Stimulated activated CD4-positive, alpha-beta T cell treated with anti-CD3 and anti-CD28 coated beads, TNF-alpha, amount 100 ng/mL, for 24 hours (primary cell): ENCODE results near the gene C15orf39.
"Not testable (repeated sequence)": the region's sequence is repeated elsewhere in the genome, so short reads cannot be mapped to it uniquely, and the experiment has no call there.

ENCODE experiments used
- DNase-seq, 3 experiments: peaks; one replicate each; pipeline ENCODE4 v3.0.0-alpha.2; 2020; ENCODE audit warnings: low read depth in 3 of 3

Gene C15orf39

DNA sequence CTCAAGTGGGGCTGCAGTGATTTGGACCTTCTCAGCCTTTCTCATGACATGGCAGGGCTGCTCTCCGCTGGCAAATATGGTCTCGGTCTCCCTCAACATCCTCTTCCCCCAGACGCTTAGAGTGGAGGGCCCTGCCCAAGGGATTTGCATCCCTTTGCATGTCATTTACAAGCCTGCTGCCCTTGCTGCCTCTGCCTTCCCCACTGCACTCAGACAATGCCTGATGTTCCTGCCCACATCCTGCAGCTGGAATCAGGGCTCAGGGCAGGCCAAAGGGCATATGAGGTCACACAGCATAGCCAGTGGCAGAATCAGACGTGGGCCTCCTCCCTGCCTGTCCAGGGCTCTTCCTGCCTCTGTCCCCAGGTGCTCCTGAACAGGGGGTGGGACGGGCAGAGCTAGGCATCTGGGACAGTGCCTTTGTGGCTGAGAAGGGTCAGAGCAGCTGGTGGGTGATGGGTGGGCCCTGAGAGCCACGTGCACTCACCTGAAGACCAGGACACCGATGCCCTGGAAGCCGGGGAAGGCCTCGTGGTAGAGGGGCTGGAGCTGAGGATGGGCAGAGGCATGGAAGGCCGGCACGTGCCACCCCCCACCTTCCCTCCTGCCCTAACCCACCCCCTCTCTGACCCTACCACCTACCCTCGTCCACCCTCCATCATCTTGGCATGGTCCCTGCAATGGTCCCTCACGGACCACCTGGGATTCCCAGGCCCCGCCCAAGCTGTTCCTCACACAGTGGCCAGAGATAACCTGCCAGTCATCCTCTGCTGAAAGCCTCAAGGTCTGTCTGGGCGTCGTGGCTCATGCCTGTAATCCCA lies 29.1 kb downstream of the C15orf39 start:
- DNase-seq: no peak

DNA sequence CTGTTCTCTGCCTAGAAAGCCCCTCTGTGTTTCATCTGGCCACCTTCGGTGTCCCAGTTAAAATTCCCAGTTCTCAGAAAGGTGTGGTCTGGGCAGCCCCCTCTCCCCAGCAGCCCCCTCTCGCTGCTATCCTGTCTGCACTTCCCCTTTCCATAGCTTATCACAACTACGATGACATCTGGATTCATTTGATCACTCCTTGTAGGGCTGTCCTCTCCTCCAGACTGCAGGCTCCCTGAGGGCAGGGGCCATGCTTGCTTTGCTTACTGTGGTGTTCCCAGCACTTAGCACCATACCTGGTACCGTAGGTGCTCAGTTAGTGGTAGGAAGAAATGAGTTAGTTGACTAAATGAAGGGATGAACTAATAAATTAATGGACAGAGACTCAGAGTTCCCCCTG lies 30.2 kb downstream of the C15orf39 start:
- DNase-seq: no peak

DNA sequence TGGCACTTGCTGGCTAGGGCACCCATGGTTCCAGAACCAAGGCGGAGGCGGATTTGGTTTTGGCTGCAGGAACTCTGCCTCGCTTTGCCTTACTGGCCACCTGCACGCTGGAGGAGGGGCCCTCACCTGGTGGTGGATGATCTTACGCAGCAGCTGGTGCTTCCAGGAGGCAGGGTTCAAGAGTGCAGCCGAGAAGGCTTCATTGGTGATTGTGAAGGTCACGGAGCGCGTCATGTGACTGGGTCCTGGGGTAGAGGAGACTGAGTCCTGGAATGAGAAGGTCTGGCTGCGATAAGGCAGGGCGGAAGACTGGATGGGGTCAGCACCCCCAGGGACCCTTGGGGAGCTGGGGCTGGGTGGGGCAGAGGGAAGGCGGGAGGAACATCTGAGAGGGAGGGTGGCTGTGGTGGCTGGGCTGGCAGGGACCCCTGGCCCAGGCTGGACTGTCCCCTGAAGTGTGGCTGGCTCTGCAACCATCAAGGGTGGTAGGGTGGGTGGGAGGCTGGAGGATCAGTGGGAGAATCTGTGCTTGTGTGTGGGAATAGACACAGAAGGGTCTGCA lies 30.7 kb downstream of the C15orf39 start:
- no peak for DNase-seq

DNA sequence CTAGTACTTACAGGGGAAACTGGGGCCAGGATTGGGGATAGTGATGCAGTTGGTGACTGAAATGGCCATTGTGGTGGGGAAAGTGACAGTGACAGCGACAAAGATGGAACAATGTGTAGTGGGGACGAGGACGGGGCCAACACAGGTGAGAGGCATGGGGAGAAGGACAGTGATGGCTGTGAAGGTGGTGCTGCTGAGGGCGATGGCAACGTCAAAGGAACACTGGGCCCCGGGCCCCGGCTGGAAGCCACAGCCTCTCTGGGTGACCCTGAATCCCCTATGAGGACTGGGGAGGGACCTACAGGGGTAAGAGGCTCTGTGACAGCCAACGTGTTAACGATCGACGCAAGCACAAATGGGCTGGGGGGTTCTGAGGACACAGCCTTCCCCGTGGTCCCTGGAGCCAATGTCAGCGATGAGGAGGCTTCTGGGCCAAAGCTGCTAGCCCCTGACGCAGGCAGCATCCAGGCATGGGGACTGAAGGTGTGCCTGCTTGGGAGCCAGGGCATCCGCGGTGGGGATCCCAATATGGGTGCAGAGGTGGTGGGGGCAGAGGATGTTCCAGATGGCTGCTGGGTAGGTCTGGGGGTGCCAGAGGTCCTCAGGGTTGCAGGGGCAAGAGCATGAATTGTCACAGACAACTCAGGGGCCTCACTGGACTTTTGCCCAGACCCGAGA lies 31.3 kb downstream of the C15orf39 start:
- DNase-seq: no peak

DNA sequence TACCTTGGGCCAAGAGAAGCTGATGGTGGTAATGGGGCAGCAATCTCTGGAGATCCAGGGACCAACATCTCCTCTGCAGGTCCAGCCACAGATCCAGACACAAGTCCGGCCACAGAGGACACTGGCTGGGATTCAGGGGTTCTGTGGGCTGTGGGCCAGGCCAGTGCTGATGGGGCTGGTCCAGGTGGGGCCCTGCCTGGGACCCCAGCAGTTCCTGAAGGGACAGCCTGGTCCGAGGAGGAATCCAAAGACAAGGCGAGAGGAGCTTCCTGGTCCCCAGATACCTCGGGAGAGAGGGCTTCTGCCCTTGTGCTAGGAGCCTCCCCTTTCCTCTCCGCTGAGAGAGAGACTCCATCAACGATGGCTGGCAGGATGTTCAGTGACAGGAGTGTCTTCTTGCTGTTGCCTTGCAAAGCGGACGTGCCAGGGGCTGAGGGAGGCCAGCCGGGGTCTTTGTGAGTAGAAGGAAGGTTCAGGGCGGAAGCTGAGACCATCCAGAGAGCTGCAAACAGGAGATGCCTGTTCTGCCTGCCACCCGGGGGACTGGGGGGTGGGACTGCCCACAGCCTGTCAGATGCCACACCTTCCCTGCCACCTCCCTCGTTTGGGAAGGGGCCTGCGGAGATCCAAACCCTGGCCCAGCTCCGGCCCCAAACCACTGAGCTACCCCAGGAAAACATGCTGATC lies 32.0 kb downstream of the C15orf39 start:
- DNase-seq: no peak

DNA sequence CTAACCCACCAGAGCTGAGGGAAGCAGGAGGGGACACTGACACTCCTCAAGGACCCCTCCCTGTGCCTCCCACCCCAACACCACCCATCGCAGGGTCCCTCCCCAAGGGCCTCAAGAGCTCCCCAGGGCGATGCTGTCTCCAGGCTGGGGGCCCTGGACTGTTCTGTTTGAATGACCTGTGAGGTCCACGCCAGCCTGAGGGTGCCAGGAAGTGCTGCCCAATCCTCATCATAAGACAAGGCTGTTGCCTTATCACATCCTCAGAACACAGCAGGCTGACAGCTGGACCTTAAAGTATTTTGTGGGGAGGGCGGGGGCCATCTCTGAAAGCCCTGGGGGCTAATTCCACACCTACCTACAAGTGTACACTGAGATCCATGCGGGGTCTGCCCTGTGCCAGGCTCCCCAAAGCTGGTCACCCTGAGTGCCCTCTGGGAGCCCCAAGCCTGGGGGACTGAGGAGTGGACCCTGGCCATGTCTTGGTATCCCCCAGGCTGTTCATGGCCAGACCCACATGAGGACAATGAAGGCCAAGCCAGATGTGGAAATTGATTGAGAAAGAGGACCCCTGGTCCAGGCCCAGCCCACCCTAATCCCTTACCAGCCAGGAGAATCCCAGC lies 32.6 kb downstream of the C15orf39 start:
- DNase-seq: no peak

DNA sequence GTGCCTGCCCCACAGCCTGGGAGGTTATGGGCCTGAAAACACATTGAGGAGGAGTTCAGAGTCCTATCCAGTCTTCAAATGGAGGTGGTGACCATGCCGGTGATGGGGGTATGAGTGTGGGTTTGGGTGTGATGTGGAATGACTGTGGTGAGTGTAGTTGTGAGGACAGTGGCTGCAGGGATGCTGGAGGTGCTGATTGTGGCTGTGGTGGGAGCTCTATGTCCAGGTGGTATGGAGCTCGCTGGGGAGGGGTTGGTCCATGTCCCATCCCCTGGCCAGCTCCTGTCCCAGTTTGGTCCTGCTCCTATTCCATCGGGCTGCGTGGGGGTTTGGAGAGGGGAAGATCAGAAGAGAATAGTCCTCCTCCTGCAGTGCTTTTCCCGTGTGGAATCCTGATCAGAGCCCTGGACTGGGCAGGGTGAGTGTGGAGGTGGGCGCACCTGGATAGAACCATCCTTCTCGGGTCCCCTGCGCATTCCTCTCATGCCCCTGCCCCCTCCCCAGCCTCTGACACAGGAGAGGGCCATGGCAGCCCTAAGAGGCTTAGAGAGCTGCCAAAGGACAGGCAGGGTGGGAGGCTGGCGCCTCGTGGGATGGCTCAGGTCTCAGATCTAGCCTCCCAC lies 33.5 kb downstream of the C15orf39 start:
- DNase-seq: no peak

DNA sequence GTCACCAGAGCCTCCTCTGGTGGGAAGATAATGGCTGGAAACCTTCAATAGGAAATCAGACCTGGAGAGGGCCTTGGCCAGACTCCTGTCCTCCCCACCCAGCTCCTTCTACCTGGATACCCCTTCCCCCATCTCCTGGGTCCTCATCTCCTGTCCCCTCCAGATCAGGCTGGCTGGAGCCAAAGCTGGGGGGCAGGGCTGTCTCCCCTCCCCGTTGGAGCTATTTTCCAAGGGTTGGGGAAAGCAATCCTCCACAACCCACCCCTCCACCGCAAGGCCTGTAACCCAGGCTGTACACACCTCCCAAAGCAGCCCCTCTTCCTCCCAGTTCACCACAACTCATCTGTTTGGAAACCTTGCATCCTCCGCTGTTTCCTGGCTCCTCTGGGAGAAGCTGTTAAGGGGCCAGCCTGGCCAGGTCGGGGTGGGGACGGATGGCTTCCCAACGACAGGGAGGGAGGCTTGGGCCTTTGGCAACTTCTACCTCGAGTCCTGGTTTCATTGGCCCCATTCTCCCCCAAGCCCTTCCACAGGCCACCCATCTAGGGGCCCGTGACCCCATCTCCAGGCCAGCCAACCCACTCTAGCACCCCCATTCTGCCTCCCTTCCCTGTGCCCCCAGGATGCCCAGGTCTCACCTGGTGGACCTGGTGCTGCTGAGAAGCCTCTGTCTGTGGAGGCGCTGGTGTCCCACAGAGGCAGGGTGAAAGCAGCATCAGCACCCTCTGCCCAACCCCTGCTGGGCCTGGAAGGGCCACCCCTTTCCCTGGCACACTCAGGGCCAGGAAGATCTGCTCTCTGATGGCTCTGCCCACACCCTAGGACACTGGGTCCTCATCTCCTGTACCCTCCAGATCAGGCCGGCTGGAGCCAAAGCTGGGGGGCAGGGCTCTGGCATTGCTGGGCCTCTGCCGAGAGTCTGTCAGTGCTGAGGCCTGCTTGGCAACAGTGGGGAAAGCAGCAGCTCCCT lies 34.4 kb downstream of the C15orf39 start:
- DNase-seq: no peak

DNA sequence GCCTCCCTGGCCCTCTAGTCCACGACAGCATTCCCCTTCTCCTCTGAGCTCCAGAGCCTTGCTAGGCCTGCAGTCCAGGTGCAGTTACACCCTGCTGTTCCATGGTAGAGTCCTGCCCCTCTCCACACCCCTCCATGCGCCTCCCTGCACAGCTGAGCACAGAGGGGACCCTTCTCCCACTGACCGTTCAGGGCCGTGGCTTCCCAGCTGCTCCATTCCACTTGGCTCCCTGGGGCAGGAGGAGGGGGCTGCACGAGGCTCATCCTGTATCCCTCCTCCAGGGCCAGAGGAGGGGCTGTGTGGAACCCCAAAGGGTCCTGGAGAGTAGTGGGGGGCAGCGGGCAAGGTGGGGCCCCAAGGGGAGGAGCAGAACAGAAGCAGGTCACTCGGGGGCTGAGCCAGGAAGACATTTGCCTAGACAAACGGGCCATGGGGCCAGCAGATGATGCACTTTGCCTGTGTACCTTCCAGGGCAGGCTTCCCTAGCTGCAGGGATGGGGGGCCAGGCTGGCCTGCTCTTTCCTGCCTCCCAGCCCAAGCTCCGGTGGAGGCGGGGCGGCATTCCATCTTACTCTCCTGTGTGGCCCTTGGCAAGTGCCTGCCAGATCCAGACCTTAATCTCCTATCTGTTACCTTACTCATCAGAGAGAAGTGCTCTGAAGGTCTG lies 35.8 kb downstream of the C15orf39 start:
- DNase-seq: no peak

DNA sequence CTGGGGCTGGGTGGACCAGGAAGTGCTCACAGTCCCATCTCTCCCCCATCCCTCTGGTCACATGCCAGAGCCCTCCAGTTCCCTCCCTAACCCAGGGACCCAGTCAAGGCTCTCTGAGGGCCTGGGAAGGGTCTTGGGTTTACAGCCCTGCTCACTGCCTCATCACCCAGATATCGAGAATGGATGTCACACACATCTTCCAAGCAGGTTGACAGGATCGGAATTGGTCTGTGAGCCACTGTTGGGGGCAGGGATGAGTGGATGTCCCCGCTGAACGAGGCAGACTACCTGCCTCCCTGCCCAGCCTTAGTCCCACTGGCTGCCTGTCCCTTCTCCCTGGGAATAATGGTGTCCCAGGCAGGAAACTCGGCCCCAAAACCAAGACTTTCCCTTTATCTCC lies 36.5 kb downstream of the C15orf39 start:
- no peak for DNase-seq

DNA sequence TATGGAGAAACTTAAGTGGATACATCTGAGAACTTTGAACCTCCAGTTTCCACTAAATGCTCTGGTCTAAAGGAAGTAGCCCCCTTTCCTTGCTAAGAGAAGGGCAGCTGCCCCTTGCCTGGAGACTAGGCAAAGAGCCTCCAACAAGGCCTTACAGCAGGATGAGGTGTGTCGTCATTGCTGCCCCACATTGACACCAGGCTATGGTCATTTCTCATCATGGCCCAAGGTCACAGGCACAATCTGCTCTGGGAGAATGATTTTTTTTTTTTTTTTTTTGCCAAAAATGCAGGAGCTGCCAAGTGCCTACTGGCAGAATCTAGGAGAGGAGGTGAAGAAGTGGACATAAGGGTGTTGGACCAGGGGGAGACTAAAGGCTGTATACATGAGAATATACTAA lies 44.1 kb downstream of the C15orf39 start:
- not testable (repeated sequence) for DNase-seq

DNA sequence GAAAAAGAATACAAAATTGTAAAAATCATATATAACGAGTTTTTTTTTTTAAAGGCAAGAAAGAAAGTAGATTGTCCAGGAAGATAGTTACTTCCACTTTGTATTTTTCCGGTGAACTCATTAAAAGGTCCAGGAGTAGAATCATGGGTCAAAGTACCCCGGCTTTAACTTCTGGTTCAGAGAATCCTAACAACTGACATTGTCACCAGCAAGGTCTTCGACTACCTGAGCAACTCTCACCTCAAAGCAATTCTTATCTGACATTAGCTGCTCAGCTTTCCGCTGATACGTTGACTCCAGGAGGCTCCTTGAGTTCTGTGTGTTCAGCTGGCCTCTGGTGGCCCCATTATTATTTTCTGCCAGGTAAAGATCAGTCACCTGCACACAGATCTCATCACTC lies 47.3 kb downstream of the C15orf39 start:
- DNase-seq: not testable (repeated sequence)

DNA sequence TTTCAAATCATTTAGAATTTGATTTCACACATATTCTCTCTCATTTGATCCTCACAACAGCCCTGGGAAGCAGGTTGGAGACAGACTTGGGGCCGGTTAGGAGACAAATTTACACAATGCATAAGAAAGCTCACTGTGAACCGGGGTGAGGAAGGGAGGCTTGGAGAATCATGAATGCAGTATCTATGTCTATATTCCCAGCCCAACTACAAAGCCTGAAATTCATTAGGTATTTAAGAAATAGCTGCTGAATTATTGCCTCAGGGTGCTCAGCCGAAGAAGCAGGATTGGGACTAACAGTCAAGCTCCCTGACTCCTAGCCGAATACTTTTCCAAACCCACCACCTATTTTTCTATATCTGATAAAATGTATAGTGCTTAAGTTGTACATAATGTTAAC lies 48.0 kb downstream of the C15orf39 start:
- no peak for DNase-seq

DNA sequence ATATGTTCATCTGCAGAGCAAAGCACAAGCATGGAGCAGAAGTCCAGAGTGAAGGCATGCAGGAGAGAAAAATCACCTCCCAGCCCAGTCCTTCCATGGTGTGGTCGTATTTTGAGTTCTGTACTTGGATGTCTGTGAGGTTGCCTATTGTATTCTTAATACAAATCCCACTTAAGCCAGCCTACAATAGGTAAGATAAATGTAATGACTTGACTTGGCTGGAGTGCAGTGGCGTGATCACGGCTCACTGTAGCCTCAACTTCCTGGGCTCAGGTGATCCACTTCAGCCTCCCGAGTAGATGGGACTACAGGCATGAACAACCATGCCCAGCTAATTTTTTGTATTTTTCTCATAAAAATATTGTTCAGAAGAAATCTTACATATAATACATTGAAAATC lies 49.7 kb downstream of the C15orf39 start:
- not testable (repeated sequence) for DNase-seq

DNA sequence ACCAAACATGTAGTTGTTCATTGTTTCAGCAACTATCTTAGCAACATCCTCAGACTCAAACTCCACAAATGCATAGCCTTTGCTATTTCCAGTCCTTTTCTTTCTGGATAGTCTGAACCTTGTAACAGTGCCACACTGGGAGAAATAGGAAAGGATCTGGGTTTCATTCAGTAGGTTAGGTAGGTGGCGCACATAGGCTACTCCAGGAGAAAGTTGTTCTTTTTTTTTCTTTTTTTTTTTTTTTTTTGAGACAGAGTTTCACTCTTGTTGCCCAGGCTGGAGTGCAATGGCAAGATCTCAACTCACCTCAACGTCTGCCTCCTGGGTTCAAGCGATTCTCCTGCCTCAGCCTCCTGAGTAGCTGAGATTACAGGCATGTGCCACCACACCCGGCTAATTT lies 50.6 kb downstream of the C15orf39 start:
- not testable (repeated sequence) for DNase-seq

DNA sequence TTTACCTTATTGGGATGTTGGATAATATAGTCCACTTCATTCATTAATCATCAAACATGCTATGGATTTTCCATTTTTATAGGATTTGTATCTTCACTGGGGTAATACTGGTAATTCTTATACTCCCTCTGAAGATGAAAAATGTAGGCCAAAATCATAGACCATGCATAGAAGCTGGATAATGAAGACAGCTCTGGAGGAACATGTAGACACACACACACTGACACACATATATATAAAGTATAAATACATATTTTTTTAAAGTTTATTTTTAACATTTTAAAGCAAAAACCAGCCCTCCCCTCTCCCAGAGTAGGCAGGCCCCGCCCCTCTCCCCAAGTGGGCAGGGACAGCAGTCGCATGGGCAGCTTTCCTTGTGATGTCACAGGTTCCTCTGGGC lies 56.4 kb downstream of the C15orf39 start, which contains the start of gene GOLGA6C:
Gene GOLGA6C (plus strand): TSS at position 301 of the 400 bp plus-strand sequence. CDS start 265 bp downstream, outside the sequence.
- not testable (repeated sequence) for DNase-seq

DNA sequence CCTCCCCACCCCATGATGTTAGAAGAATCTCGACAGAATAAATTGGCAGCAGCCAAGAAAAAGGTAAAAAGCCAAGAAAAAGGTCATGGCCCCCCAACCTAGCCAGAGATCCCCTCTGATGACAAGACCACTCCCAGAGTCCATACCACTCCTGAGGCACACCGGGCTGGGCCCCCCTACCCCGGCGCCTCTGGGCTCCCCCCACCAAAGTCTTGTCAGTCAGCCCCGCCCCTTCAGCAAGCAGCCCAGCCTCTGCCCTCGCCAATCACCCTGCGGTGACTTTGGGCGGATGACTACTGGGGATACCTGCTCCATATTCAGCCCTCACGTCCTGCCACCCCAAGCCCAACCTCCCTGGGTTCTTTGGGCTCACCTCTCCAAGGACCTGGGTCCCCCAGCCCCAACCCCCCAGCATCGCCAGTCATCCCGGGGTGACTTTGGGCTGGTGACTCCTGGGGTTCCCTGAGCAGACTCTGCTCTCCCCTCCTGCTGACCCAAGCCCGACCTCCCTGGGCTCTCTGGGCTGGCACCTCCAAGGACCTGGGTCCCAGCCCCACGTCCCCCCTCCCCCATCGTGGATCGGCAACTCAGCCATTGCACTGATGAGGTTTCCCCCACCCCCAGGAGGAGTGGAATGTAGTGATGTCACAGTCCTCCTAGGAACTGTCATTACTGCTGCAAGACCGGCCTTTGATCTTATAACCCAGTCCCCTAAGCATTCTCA lies 57.1 kb downstream of the C15orf39 start:
- not testable (repeated sequence) for DNase-seq

DNA sequence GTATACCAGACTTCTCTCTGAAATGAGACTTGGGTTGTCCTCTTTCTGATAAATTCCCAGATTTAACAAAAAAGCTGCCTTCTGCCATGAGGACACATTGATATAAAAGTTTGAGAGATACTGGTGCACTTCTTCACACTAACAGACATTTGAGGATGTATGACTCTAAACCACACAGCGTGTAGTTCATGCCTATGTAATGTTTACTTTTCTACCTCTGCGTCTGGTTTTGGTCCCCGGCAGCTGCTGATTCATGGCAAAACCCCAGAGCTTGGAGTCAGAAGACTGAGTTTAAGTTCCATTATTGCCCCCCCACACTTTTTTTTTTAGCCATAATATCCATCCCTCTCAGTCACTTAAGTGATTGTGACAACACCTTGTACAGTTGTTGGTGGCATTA lies 58.2 kb downstream of the C15orf39 start:
- not testable (repeated sequence) for DNase-seq
